GM12873 (cell line): Measurements from ENCODE around the gene FGF5.

Experiments
- TF ChIP-seq, protein P1 (sequence below): IDR thresholded peaks from 2 replicates; pipeline ENCODE4 v1.5.1; 2012; ENCODE audit warnings: low read depth, mild to moderate bottlenecking, moderate library complexity, low read length, control low read depth; ENCODE audit not compliant: insufficient read depth; ENCODE audit errors: missing control alignments

Gene FGF5

DNA sequence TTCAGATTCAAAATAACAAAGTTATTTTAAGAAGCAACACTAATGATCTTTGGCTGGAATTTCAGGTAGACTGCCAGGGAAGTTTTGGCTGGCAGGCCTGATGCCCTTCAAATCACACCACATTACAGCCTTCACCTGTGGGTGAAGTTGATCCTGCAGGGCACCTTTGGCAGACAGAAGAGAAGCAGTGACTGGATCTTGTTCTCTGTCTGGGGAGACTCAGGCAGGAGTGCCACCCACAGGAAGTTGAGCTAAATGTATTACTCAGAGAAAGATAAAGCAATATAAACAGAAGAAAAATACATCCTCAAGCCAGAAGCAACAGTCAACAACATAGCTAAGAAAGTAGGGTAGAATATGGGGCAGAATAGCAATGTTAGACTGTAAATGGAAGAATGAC lies 56.3 kb downstream of the FGF5 start:
- TF ChIP-seq, protein P1, sequence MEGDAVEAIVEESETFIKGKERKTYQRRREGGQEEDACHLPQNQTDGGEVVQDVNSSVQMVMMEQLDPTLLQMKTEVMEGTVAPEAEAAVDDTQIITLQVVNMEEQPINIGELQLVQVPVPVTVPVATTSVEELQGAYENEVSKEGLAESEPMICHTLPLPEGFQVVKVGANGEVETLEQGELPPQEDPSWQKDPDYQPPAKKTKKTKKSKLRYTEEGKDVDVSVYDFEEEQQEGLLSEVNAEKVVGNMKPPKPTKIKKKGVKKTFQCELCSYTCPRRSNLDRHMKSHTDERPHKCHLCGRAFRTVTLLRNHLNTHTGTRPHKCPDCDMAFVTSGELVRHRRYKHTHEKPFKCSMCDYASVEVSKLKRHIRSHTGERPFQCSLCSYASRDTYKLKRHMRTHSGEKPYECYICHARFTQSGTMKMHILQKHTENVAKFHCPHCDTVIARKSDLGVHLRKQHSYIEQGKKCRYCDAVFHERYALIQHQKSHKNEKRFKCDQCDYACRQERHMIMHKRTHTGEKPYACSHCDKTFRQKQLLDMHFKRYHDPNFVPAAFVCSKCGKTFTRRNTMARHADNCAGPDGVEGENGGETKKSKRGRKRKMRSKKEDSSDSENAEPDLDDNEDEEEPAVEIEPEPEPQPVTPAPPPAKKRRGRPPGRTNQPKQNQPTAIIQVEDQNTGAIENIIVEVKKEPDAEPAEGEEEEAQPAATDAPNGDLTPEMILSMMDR, result no peak

DNA sequence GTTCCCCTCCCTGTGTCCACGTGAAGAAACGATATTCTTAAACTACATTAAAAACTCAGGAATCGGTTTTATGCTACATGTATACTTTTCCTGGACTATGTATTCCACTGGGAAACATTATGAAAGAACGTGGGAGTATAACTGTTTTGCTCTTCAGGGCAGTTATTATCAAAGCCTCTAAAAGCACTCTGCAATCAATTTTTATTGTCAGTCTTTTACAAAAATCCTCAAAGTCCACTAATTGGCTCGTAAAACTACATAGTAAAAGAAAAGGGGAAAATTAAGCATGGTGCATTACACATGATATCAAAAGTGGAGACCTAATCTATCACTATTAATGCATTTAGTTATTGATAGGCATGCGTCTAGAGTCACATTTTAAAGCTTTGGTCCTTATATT lies 57.7 kb downstream of the FGF5 start:
- TF ChIP-seq, protein P1, result no peak

DNA sequence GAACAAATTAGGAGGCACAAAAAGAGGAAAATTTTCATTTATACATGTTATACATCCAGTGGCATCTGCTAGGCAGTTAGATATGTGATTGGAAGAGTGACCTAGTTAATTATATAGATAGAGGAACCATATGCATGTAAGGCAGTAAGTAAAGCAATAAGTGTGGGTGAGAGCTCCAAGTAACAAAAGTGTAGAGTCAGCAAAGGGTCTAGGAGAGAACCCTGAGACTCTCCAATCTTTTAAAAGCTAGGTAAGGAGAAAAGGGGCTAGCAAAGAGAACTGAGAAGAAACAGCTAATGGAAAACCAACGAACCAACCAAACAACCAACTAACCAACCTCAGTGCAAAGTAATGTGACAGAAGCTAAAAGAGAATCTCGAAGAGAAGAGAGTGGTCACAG lies 65.2 kb downstream of the FGF5 start:
- TF ChIP-seq, protein P1, result no peak

DNA sequence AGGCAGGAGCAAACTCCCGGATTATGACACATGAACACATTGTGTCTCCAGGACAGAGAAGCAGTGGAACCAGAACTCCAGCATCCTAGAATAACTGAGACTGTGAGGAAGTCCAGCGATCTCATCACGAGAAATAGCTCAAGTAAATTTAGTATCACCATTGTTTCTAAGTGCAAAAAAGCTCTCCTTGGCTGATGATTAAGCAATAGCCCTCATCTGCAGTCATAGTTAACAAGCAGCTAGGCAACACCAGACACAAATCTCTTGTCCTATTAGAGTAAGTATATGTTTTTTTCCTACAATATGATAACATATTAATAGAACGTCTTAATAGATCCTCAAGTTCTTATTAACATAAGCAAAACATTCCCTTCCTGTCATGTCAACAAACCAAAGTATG lies 66.7 kb downstream of the FGF5 start:
- TF ChIP-seq, protein P1, result no peak

DNA sequence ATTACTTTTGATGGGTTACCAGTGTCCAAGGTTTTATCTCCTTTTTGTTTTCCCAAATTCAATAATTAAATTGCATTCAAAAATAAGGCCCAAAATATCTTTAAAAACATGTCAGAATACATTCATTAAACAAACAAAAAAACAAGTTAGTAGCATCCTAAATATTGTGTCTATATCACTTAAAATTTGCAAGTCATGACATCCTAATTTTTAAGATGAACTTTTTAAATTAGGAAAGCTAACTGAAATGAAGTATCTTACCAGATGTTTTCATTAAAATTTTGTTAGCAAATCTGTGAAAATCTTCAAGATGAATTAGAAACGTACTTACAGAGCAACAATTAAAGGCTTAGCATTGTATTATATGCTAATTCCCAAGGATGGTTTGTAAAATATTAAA lies 68.1 kb downstream of the FGF5 start:
- TF ChIP-seq, protein P1, result no peak

DNA sequence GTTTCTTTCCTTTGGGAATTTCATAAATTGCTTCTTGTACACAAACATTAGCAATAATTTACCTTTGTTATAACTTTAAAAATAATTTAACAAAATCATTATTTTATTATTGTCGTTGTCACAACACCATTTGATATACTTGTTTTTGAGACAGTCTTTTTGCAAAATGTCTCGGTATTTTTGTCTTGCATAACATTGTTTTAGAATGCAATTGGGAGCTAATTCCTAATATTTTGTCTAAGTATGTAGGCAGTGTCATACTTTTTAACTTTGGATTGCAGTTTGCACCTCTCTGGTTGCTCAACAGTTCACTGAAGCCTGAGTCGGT lies 68.7 kb downstream of the FGF5 start:
- TF ChIP-seq, protein P1, result no peak

DNA sequence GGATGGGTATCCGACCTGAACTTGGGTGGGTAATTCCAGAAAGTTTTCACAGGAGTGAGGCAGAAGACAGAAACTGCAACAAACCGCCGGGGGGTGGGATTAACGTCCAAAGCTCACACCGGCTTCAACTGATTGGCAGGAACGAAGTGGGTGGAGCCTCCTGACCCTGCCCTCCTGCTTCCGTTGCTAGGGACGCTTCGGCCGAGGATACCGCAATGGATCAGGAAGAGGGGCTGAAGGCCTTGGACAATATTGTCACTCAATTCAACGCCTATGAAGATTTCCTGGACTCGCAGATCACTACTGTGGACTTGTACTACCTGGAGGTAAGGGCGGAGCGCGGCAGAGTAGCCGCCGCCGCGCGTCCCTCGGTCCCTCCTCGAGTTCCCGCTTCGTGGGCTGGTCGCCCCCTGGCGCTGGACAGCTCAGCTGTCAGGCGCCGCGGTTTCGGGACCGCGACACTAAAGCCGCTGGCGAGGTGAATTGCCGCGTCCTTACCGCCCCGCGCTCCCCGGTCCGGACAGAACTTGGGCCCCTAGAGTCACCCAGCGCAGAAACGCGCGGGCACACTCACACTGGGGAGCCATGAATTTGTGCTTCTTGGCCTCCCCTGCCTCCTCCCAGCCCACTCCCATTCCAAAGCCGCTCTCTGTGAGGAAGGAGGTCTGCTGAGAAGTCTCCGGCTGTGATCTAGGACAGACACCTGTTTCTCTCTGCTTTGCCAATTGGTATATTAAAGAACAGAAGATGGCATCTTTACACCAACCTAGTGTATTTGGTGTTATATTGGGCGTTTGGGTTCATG lies 69.3 kb downstream of the FGF5 start, which contains the start of gene CFAP299:
TSS of gene CFAP299 (plus strand) at position 177 of the 805 bp plus-strand sequence.
- TF ChIP-seq, protein P1, result peak; percentile 27

DNA sequence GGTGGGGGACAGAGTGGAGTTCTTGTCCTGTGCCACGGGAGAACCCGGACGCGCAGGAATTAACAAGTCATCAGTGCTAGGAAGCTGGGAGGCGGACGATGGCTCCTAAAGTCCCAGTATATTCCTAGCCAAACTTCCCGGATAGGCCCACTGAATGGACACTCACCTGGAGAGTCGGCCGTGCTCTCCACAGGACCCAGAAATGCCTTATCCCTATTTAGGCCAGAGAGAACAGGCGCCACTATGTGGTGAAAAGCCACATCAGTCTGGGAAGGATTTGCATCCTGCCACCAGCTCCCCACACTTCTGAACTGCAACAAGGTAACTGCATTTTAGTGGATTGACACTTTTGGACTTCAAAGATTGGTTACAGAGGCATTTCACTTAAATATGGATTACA lies 70.1 kb downstream of the FGF5 start:
- TF ChIP-seq, protein P1, result peak; percentile 20
